WERI-Rb-1 (cell line): ENCODE results near the gene ECI2.

Experiments used
- DNase-seq: peaks from one replicate; pipeline ENCODE4 v3.0.0-alpha.2; 2020
- H3K27ac ChIP-seq: fragments of 250-450 bp; sonication (Bioruptor Pico); 2 replicates; pipeline ENCODE4 v1.5.1; 2020; ENCODE audit warnings: mild to moderate bottlenecking, moderate library complexity
- H3K27me3 ChIP-seq: fragments of 250-450 bp; sonication (Bioruptor Pico); 2 replicates; pipeline ENCODE4 v1.5.1; 2021; ENCODE audit warnings: mild to moderate bottlenecking, low read depth, moderate library complexity; ENCODE audit not compliant: insufficient read depth, severe bottlenecking
- H3K36me3 ChIP-seq: fragments of 250-450 bp; sonication (Bioruptor Pico); 2 replicates; pipeline ENCODE4 v1.5.1; 2020; ENCODE audit warnings: mild to moderate bottlenecking, moderate library complexity
- H3K4me3 ChIP-seq: 2 replicates; pipeline ENCODE4 v1.5.1; 2011; ENCODE audit warnings: low read depth, mild to moderate bottlenecking, control low read depth, low read length
- H3K9me3 ChIP-seq: fragments of 250-450 bp; sonication (Bioruptor Pico); 2 replicates; pipeline ENCODE4 v1.5.1; 2021; ENCODE audit warnings: mild to moderate bottlenecking, moderate library complexity; ENCODE audit not compliant: severe bottlenecking
- TF ChIP-seq, protein P1 (sequence below): IDR thresholded peaks from 2 replicates; pipeline ENCODE4 v1.5.1; 2011; ENCODE audit warnings: low read depth, mild to moderate bottlenecking, control low read depth, inconsistent platforms, low read length

The ECI2 gene

GRCh38 chr6:4164456-4164855 lies 29.1 kb upstream of the ECI2 start:
- H3K36me3 ChIP-seq = no peaks in the 10 kb centered on the region
- DNase-seq = no peak
- H3K4me3 ChIP-seq = no peak overlapping the region
- H3K27ac ChIP-seq = no peak overlapping the region
- H3K27me3 ChIP-seq = no peaks in the 10 kb centered on the region
- TF ChIP-seq, protein P1, sequence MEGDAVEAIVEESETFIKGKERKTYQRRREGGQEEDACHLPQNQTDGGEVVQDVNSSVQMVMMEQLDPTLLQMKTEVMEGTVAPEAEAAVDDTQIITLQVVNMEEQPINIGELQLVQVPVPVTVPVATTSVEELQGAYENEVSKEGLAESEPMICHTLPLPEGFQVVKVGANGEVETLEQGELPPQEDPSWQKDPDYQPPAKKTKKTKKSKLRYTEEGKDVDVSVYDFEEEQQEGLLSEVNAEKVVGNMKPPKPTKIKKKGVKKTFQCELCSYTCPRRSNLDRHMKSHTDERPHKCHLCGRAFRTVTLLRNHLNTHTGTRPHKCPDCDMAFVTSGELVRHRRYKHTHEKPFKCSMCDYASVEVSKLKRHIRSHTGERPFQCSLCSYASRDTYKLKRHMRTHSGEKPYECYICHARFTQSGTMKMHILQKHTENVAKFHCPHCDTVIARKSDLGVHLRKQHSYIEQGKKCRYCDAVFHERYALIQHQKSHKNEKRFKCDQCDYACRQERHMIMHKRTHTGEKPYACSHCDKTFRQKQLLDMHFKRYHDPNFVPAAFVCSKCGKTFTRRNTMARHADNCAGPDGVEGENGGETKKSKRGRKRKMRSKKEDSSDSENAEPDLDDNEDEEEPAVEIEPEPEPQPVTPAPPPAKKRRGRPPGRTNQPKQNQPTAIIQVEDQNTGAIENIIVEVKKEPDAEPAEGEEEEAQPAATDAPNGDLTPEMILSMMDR = no peak
- H3K9me3 ChIP-seq = peaks cover 13% of the 10 kb centered on the region

DNA sequence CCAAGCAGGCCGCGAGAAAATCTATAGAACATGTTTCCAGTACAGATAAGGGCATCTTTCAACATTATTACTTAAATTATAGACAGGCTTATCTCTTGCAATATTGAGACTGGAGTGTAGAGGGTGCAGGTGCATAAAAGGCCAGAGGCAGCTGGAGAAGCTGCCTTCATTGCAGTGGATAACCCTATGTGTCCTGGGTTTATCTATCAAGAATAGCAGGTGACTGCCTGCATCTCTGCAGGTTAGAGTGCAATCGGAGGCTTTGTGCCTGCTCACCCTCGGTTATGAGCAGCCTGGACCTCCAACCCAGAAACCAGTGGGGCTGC lies 28.7 kb upstream of the ECI2 start:
- Histone ChIP-seq H3K27ac (no peak overlapping the region), H3K36me3 (no peaks in the 10 kb centered on the region), H3K27me3 (no peaks in the 10 kb centered on the region), H3K9me3 (peaks cover 13% of the 10 kb centered on the region), H3K4me3 (no peak overlapping the region)
- TF ChIP-seq, protein P1 = peak; percentile 23; the same call in 1 of the 2 replicates
- DNase-seq = no peak

- Histone ChIP-seq H3K27me3 (no peaks in the 10 kb centered on the region), H3K27ac (no peak overlapping the region), H3K36me3 (no peaks in the 10 kb centered on the region), H3K4me3 (no peak overlapping the region), H3K9me3 (peaks cover 13% of the 10 kb centered on the region)
- DNase-seq = no peak
- TF ChIP-seq, protein P1 = no peak
Measured at GRCh38 chr6:4163408-4164116, 28.2 kb upstream of the ECI2 start.

GRCh38 chr6:4162370-4162769 lies 27.0 kb upstream of the ECI2 start:
- no peak for DNase-seq
- H3K27ac ChIP-seq = no peak overlapping the region
- TF ChIP-seq, protein P1 = peak; percentile 30; the same call in 1 of the 2 replicates
- H3K9me3 ChIP-seq = peaks cover 5% of the 10 kb centered on the region
- no peaks in the 10 kb centered on the region for H3K27me3 ChIP-seq
- no peak overlapping the region for H3K4me3 ChIP-seq
- H3K36me3 ChIP-seq = no peaks in the 10 kb centered on the region

- no peaks in the 10 kb centered on the region for H3K27me3 ChIP-seq
- no peak overlapping the region for H3K4me3 ChIP-seq
- no peaks in the 10 kb centered on the region for H3K36me3 ChIP-seq
- TF ChIP-seq, protein P1 = no peak
- H3K9me3 ChIP-seq = no peaks in the 10 kb centered on the region
- H3K27ac ChIP-seq = no peak overlapping the region
- DNase-seq = no peak
Measured at GRCh38 chr6:4159491-4159890, 24.1 kb upstream of the ECI2 start.

- TF ChIP-seq, protein P1 = no peak
- Histone ChIP-seq H3K4me3 (no peak overlapping the region), H3K27ac (no peak overlapping the region), H3K9me3 (no peaks in the 10 kb centered on the region), H3K27me3 (no peaks in the 10 kb centered on the region), H3K36me3 (no peaks in the 10 kb centered on the region)
- no peak for DNase-seq
Measured at GRCh38 chr6:4157506-4157905, 22.1 kb upstream of the ECI2 start.
